ENCODE results near the gene C3orf20. TPM values are rescaled to one million over a fixed set of nuclear protein-coding genes. Genes with fewer than 3 reads are reported as not detected.

C3orf20 gene
- total and polyA plus RNA-seq, 4 donors, result 0.16 to 0.30 TPM; not detected in 2

GRCh38 chr3:14680716-14681115 lies 5.8 kb downstream of the C3orf20 start:
- Histone ChIP-seq H3K27me3 (ENCODE audit: control insufficient read depth in 1 of 2, insufficient read depth in 2 of 2, low read length in 1 of 2) (no peaks in the 10 kb centered on the region), H3K9me3 (ENCODE audit: control insufficient read depth, low read length) (no peaks in the 10 kb centered on the region), H3K4me1 (ENCODE audit: control insufficient read depth in 1 of 2, insufficient read depth in 2 of 2, low read length in 2 of 2) (no peaks in the 10 kb centered on the region), H3K27ac (ENCODE audit: low read depth in 1 of 2, low read length in 2 of 2) (no peak overlapping the region), H3K4me3 (ENCODE audit: low read length in 2 of 2) (no peak overlapping the region), H3K36me3 (ENCODE audit: control insufficient read depth in 1 of 2, insufficient read depth in 2 of 2, low read length in 1 of 2) (no peaks in the 10 kb centered on the region)
- DNase-seq (no peak), ATAC-seq (ENCODE audit: low FRiP score) (no peak)
- WGBS, 2 donors, result 27 to 37% methylated on average over 2 of the region's 2 CpGs
- intact Hi-C loops (cut with DNase I), result no loop called here

GRCh38 chr3:14684447-14684846 lies 9.5 kb downstream of the C3orf20 start:
- Histone ChIP-seq H3K4me3 (ENCODE audit: low read length in 2 of 2) (no peak overlapping the region), H3K27me3 (ENCODE audit: control insufficient read depth in 1 of 2, insufficient read depth in 2 of 2, low read length in 1 of 2) (no peaks in the 10 kb centered on the region), H3K9me3 (ENCODE audit: control insufficient read depth, low read length) (no peaks in the 10 kb centered on the region), H3K27ac (ENCODE audit: low read depth in 1 of 2, low read length in 2 of 2) (no peak overlapping the region), H3K4me1 (ENCODE audit: control insufficient read depth in 1 of 2, insufficient read depth in 2 of 2, low read length in 2 of 2) (no peaks in the 10 kb centered on the region), H3K36me3 (ENCODE audit: control insufficient read depth in 1 of 2, insufficient read depth in 2 of 2, low read length in 1 of 2) (no peaks in the 10 kb centered on the region)
- intact Hi-C loops (cut with DNase I), result no loop called here
- 95 to 97% methylated on average over 4 of the region's 4 CpGs for WGBS, 2 donors
- no peak for ATAC-seq (ENCODE audit: low FRiP score)
- DNase-seq, result no peak

- whole genome bisulfite sequencing, 2 donors, result 45 to 55% methylated on average over 4 of the region's 4 CpGs
- no peak overlapping the region for H3K27ac ChIP-seq (ENCODE audit: low read depth in 1 of 2, low read length in 2 of 2)
Observed at GRCh38 chr3:14685179-14685578, 10.2 kb downstream of the C3orf20 start.

GRCh38 chr3:14687360-14687759 lies 12.4 kb downstream of the C3orf20 start:
- intact Hi-C loops (cut with DNase I), result no loop called here
- Histone ChIP-seq H3K27ac (ENCODE audit: low read depth in 1 of 2, low read length in 2 of 2) (no peak overlapping the region), H3K36me3 (ENCODE audit: control insufficient read depth in 1 of 2, insufficient read depth in 2 of 2, low read length in 1 of 2) (peaks cover 0 to 3% of the 10 kb centered on the region in 2 donors), H3K4me3 (ENCODE audit: low read length in 2 of 2) (no peak overlapping the region), H3K4me1 (ENCODE audit: control insufficient read depth in 1 of 2, insufficient read depth in 2 of 2, low read length in 2 of 2) (no peaks in the 10 kb centered on the region), H3K9me3 (ENCODE audit: control insufficient read depth, low read length) (no peaks in the 10 kb centered on the region), H3K27me3 (ENCODE audit: control insufficient read depth in 1 of 2, insufficient read depth in 2 of 2, low read length in 1 of 2) (no peaks in the 10 kb centered on the region)
- DNase-seq (no peak), ATAC-seq (ENCODE audit: low FRiP score) (no peak)
- 65 to 69% methylated on average over 3 of the region's 3 CpGs for WGBS, 2 donors

More at GRCh38 chr3:14685179-14685578, 10.2 kb downstream of the C3orf20 start:
- intact Hi-C loops (cut with DNase I), result no loop called here
- no peak for ATAC-seq (ENCODE audit: low FRiP score)
- Histone ChIP-seq H3K27me3 (ENCODE audit: control insufficient read depth in 1 of 2, insufficient read depth in 2 of 2, low read length in 1 of 2) (no peaks in the 10 kb centered on the region), H3K9me3 (ENCODE audit: control insufficient read depth, low read length) (no peaks in the 10 kb centered on the region), H3K4me3 (ENCODE audit: low read length in 2 of 2) (no peak overlapping the region), H3K36me3 (ENCODE audit: control insufficient read depth in 1 of 2, insufficient read depth in 2 of 2, low read length in 1 of 2) (no peaks in the 10 kb centered on the region), H3K4me1 (ENCODE audit: control insufficient read depth in 1 of 2, insufficient read depth in 2 of 2, low read length in 2 of 2) (no peaks in the 10 kb centered on the region)
- no peak for DNase-seq

- ATAC-seq (ENCODE audit: low FRiP score) (no peak), DNase-seq (no peak)
- intact Hi-C loops (cut with DNase I), result no loop called here
- 81 to 83% methylated on average over 2 of the region's 2 CpGs for WGBS, 2 donors
- Histone ChIP-seq H3K9me3 (ENCODE audit: control insufficient read depth, low read length) (no peaks in the 10 kb centered on the region), H3K27ac (ENCODE audit: low read depth in 1 of 2, low read length in 2 of 2) (no peak overlapping the region), H3K4me1 (ENCODE audit: control insufficient read depth in 1 of 2, insufficient read depth in 2 of 2, low read length in 2 of 2) (no peaks in the 10 kb centered on the region), H3K36me3 (ENCODE audit: control insufficient read depth in 1 of 2, insufficient read depth in 2 of 2, low read length in 1 of 2) (peaks cover 0 to 3% of the 10 kb centered on the region in 2 donors), H3K27me3 (ENCODE audit: control insufficient read depth in 1 of 2, insufficient read depth in 2 of 2, low read length in 1 of 2) (no peaks in the 10 kb centered on the region), H3K4me3 (ENCODE audit: low read length in 2 of 2) (no peak overlapping the region)
Observed at GRCh38 chr3:14688525-14688924, 13.6 kb downstream of the C3orf20 start.

- Histone ChIP-seq H3K27ac (ENCODE audit: low read depth in 1 of 2, low read length in 2 of 2) (no peak overlapping the region), H3K4me1 (ENCODE audit: control insufficient read depth in 1 of 2, insufficient read depth in 2 of 2, low read length in 2 of 2) (no peaks in the 10 kb centered on the region), H3K36me3 (ENCODE audit: control insufficient read depth in 1 of 2, insufficient read depth in 2 of 2, low read length in 1 of 2) (peaks cover 0 to 3% of the 10 kb centered on the region in 2 donors), H3K27me3 (ENCODE audit: control insufficient read depth in 1 of 2, insufficient read depth in 2 of 2, low read length in 1 of 2) (no peaks in the 10 kb centered on the region), H3K4me3 (ENCODE audit: low read length in 2 of 2) (no peak overlapping the region), H3K9me3 (ENCODE audit: control insufficient read depth, low read length) (no peaks in the 10 kb centered on the region)
- intact Hi-C loops (cut with DNase I), result no loop called here
- DNase-seq, result no peak
- WGBS, 2 donors, result 74% methylated on average over 7 of the region's 7 CpGs
- ATAC-seq (ENCODE audit: low FRiP score), result no peak
Observed at GRCh38 chr3:14689247-14689980, 14.5 kb downstream of the C3orf20 start.

- Histone ChIP-seq H3K27me3 (ENCODE audit: control insufficient read depth in 1 of 2, insufficient read depth in 2 of 2, low read length in 1 of 2) (no peaks in the 10 kb centered on the region), H3K4me1 (ENCODE audit: control insufficient read depth in 1 of 2, insufficient read depth in 2 of 2, low read length in 2 of 2) (no peaks in the 10 kb centered on the region), H3K27ac (ENCODE audit: low read depth in 1 of 2, low read length in 2 of 2) (no peak overlapping the region), H3K4me3 (ENCODE audit: low read length in 2 of 2) (no peak overlapping the region), H3K36me3 (ENCODE audit: control insufficient read depth in 1 of 2, insufficient read depth in 2 of 2, low read length in 1 of 2) (peaks cover 0 to 3% of the 10 kb centered on the region in 2 donors), H3K9me3 (ENCODE audit: control insufficient read depth, low read length) (no peaks in the 10 kb centered on the region)
- intact Hi-C loops (cut with DNase I), result no loop called here
- DNase-seq (no peak), ATAC-seq (ENCODE audit: low FRiP score) (no peak)
- 87 to 90% methylated on average over 4 of the region's 4 CpGs for WGBS, 2 donors
Observed at GRCh38 chr3:14691239-14691638, 16.3 kb downstream of the C3orf20 start.

- no peak overlapping the region for H3K27ac ChIP-seq (ENCODE audit: low read depth in 1 of 2, low read length in 2 of 2)
- H3K4me1 ChIP-seq (ENCODE audit: control insufficient read depth in 1 of 2, insufficient read depth in 2 of 2, low read length in 2 of 2), result no peaks in the 10 kb centered on the region
- ATAC-seq (ENCODE audit: low FRiP score) (no peak), DNase-seq (no peak)
- H3K9me3 ChIP-seq (ENCODE audit: control insufficient read depth, low read length), result no peaks in the 10 kb centered on the region
- H3K36me3 ChIP-seq (ENCODE audit: control insufficient read depth in 1 of 2, insufficient read depth in 2 of 2, low read length in 1 of 2), result peaks cover 0 to 3% of the 10 kb centered on the region in 2 donors
- no peaks in the 10 kb centered on the region for H3K27me3 ChIP-seq (ENCODE audit: control insufficient read depth in 1 of 2, insufficient read depth in 2 of 2, low read length in 1 of 2)
- H3K4me3 ChIP-seq (ENCODE audit: low read length in 2 of 2), result no peak overlapping the region
- intact Hi-C loops (cut with DNase I), result no loop called here
- 92 to 95% methylated on average over 1 of the region's 1 CpG for WGBS, 2 donors
Observed at GRCh38 chr3:14691719-14692118, 16.8 kb downstream of the C3orf20 start.

- WGBS, 2 donors, result 90 to 100% methylated on average over 1 of the region's 1 CpG
- no peaks in the 10 kb centered on the region for H3K27me3 ChIP-seq (ENCODE audit: control insufficient read depth in 1 of 2, insufficient read depth in 2 of 2, low read length in 1 of 2)
- H3K4me1 ChIP-seq (ENCODE audit: control insufficient read depth in 1 of 2, insufficient read depth in 2 of 2, low read length in 2 of 2), result no peaks in the 10 kb centered on the region
- intact Hi-C loops (cut with DNase I), result no loop called here
- no peak overlapping the region for H3K27ac ChIP-seq (ENCODE audit: low read depth in 1 of 2, low read length in 2 of 2)
- no peaks in the 10 kb centered on the region for H3K36me3 ChIP-seq (ENCODE audit: control insufficient read depth in 1 of 2, insufficient read depth in 2 of 2, low read length in 1 of 2)
- DNase-seq (no peak), ATAC-seq (ENCODE audit: low FRiP score) (no peak)
- H3K9me3 ChIP-seq (ENCODE audit: control insufficient read depth, low read length), result no peaks in the 10 kb centered on the region
- H3K4me3 ChIP-seq (ENCODE audit: low read length in 2 of 2), result no peak overlapping the region
Observed at GRCh38 chr3:14698601-14699244, 23.8 kb downstream of the C3orf20 start.
